H1 (cell line): Measurements from ENCODE around the gene FAM149A. TPM values are rescaled to one million over a fixed set of nuclear protein-coding genes. Genes with fewer than 3 reads are reported as not detected.

Experiments used
- CTCF ChIA-PET: fragments of 300-600 bp; sonication (Branson Sonifier 250); formaldehyde crosslinking; loops from one replicate; lab custom pipeline; 2021; ENCODE audit not compliant: partially characterized antibody; lab: Charles Lee
- POLR2A ChIA-PET: fragments of 300-600 bp; sonication (Branson Sonifier 250); formaldehyde crosslinking; loops from one replicate; lab custom pipeline; 2021; ENCODE audit warnings: inconsistent platforms; ENCODE audit not compliant: partially characterized antibody; lab: Charles Lee
- DNase-seq, 2 experiments: peaks; one replicate each; pipeline versions ENCODE4 v3.0.0 to v3.0.0-alpha.2; 2010 to 2022; ENCODE audit warnings: low spot score in 2 of 2, low read depth in 1 of 2, mixed read lengths in 1 of 2
- FAIRE-seq: peaks from 2 replicates; lab custom pipeline; 2011; peaks lifted over from hg19 to GRCh38; lab: Jason Lieb, UNC
- H2AFZ ChIP-seq: 2 replicates; pipeline ENCODE4 v1.8.1; 2012; ENCODE audit warnings: low read length, inconsistent platforms
- H2AK5ac ChIP-seq: 2 replicates; pipeline ENCODE4 v1.6.1; 2013; ENCODE audit warnings: low read depth, low read length
- H2BK120ac ChIP-seq: replicated peaks from 2 replicates; pipeline ENCODE3; 2013; ENCODE audit warnings: low read depth, low read length, inconsistent platforms
- H2BK12ac ChIP-seq: 2 replicates; pipeline ENCODE4 v1.6.1; 2013; ENCODE audit warnings: low read depth, low read length
- H2BK15ac ChIP-seq: 2 replicates; pipeline ENCODE4 v1.6.1; 2013; ENCODE audit warnings: low read length
- H2BK20ac ChIP-seq: 2 replicates; pipeline ENCODE4 v1.6.1; 2013; ENCODE audit warnings: low read length
- H2BK5ac ChIP-seq: 2 replicates; pipeline ENCODE4 v1.6.1; 2013; ENCODE audit warnings: low read depth, low read length
- H3K14ac ChIP-seq: 2 replicates; pipeline ENCODE4 v1.6.1; 2013; ENCODE audit warnings: inconsistent platforms; ENCODE audit not compliant: insufficient read length
- H3K18ac ChIP-seq: 2 replicates; pipeline ENCODE4 v1.6.1; 2013; ENCODE audit warnings: low read length; ENCODE audit errors: extremely low read depth
- H3K23ac ChIP-seq: 2 replicates; pipeline ENCODE4 v1.6.1; 2013; ENCODE audit warnings: inconsistent platforms; ENCODE audit not compliant: insufficient read length
- H3K23me2 ChIP-seq: 2 replicates; pipeline ENCODE4 v1.6.1; 2013; ENCODE audit warnings: low read depth, low read length
- H3K27ac ChIP-seq: 2 replicates; pipeline ENCODE4 v1.6.1; 2011; ENCODE audit warnings: low read depth, low read length, inconsistent platforms
- H3K27me3 ChIP-seq, 4 experiments: replicated peaks in 1 of 4; 1 replicate in 1 of 4; 2 replicates in 3 of 4; pipeline versions ENCODE4 v1.6.1 to v1.8.1; 2011 to 2013; ENCODE audit warnings: low read length in 3 of 4, mild to moderate bottlenecking in 3 of 4, inconsistent platforms in 2 of 4, mixed read lengths in 2 of 4, moderate library complexity in 1 of 4; ENCODE audit not compliant: control insufficient read depth in 3 of 4, insufficient read depth in 3 of 4; ENCODE audit errors: extremely low read depth in 1 of 4
- H3K36me3 ChIP-seq, 4 experiments: 2 replicates each; pipeline versions ENCODE4 v1.6.1 to v1.8.1; 2011 to 2013; ENCODE audit warnings: mild to moderate bottlenecking in 4 of 4, low read length in 3 of 4, moderate library complexity in 2 of 4, control low read depth in 1 of 4, inconsistent platforms in 1 of 4; ENCODE audit not compliant: insufficient read depth in 4 of 4, control insufficient read depth in 2 of 4
- H3K4ac ChIP-seq: replicated peaks from 2 replicates; pipeline ENCODE3; 2013; ENCODE audit warnings: low read length, low read depth, mixed read lengths, inconsistent platforms; ENCODE audit not compliant: insufficient read length
- H3K4me1 ChIP-seq, 4 experiments: replicated peaks in 1 of 4; 1 replicate in 1 of 4; 2 replicates in 3 of 4; pipeline versions ENCODE4 v1.6.1 to v1.8.1; 2011 to 2013; ENCODE audit warnings: low read length in 3 of 4, inconsistent platforms in 2 of 4, mixed read lengths in 1 of 4; ENCODE audit not compliant: insufficient read depth in 4 of 4, control insufficient read depth in 3 of 4
- H3K4me2 ChIP-seq, 2 experiments: 2 replicates each; pipeline versions ENCODE4 v1.6.1 to v1.8.1; 2011 to 2013; ENCODE audit warnings: low read depth in 2 of 2, low read length in 2 of 2, control low read depth in 1 of 2, inconsistent platforms in 1 of 2, mild to moderate bottlenecking in 1 of 2; ENCODE audit not compliant: insufficient read depth in 1 of 2
- H3K4me3 ChIP-seq, 4 experiments: fragments of 200-600, 300-600 bp in 1 of 4; sonication (generic), shearing (Covaris generic), sonication (Bioruptor Twin) in 1 of 4; 2 replicates each; pipeline versions ENCODE4 v1.5.1 to v1.8.1; 2011 to 2016; ENCODE audit warnings: low read length in 4 of 4, low read depth in 3 of 4, control low read depth in 2 of 4, inconsistent platforms in 2 of 4, mild to moderate bottlenecking in 2 of 4, mixed read lengths in 1 of 4, moderate library complexity in 1 of 4; ENCODE audit not compliant: insufficient read depth in 2 of 4; ENCODE audit errors: extremely low read depth in 1 of 4
- H3K56ac ChIP-seq: replicated peaks from 2 replicates; pipeline ENCODE3; 2013; ENCODE audit warnings: low read depth, mild to moderate bottlenecking, mixed read lengths, low read length, inconsistent platforms; ENCODE audit not compliant: insufficient read length
- H3K79me1 ChIP-seq: 2 replicates; pipeline ENCODE4 v1.6.1; 2013; ENCODE audit warnings: low read depth, low read length, control low read depth
- H3K79me2 ChIP-seq, 2 experiments: 2 replicates each; pipeline versions ENCODE4 v1.6.1 to v1.8.1; 2012 to 2013; ENCODE audit warnings: low read length in 2 of 2, mild to moderate bottlenecking in 2 of 2, inconsistent platforms in 1 of 2; ENCODE audit not compliant: insufficient read depth in 2 of 2, control insufficient read depth in 1 of 2
- H3K9ac ChIP-seq, 4 experiments: replicated peaks in 1 of 4; 1 replicate in 1 of 4; 2 replicates in 3 of 4; pipeline versions ENCODE4 v1.6.1 to v1.8.1; 2011 to 2013; ENCODE audit warnings: low read depth in 3 of 4, low read length in 3 of 4, control low read depth in 2 of 4, mild to moderate bottlenecking in 2 of 4, moderate library complexity in 2 of 4, inconsistent platforms in 1 of 4; ENCODE audit errors: extremely low read depth in 1 of 4
- H3K9me3 ChIP-seq, 2 experiments: 2 replicates each; pipeline versions ENCODE4 v1.6.1 to v1.8.1; 2012 to 2013; ENCODE audit warnings: mild to moderate bottlenecking in 2 of 2, moderate library complexity in 2 of 2, control low read depth in 1 of 2, inconsistent platforms in 1 of 2, low read depth in 1 of 2, low read length in 1 of 2, mixed read lengths in 1 of 2; ENCODE audit not compliant: insufficient read depth in 2 of 2
- H4K20me1 ChIP-seq, 2 experiments: replicated peaks in 1 of 2; 2 replicates each; pipeline versions ENCODE3 to v1.8.1; 2011 to 2013; ENCODE audit warnings: inconsistent platforms in 2 of 2, low read length in 2 of 2, mild to moderate bottlenecking in 1 of 2; ENCODE audit not compliant: insufficient read depth in 2 of 2, control insufficient read depth in 1 of 2
- H4K5ac ChIP-seq: 2 replicates; pipeline ENCODE4 v1.6.1; 2013; ENCODE audit warnings: low read length, low read depth, mixed read lengths, inconsistent platforms; ENCODE audit not compliant: insufficient read length
- H4K8ac ChIP-seq: 2 replicates; pipeline ENCODE4 v1.8.0; 2013; ENCODE audit warnings: mild to moderate bottlenecking, moderate library complexity, low read length, inconsistent platforms; ENCODE audit not compliant: insufficient read depth; ENCODE audit errors: extremely low read depth
- H4K91ac ChIP-seq: replicated peaks from 2 replicates; pipeline ENCODE3; 2013; ENCODE audit warnings: low read length, mixed read lengths, inconsistent platforms; ENCODE audit not compliant: insufficient read length
- ASH2L ChIP-seq: fragments of 200-600, 300-600 bp; sonication (generic); IDR thresholded peaks from one replicate; pipeline ENCODE4 v1.7.1; 2017; ENCODE audit warnings: low read length
- CBX5 ChIP-seq: fragments of 300-800, 300-1000 bp; sonication (generic); IDR thresholded peaks from 2 replicates; pipeline ENCODE4 v1.7.1; 2016; ENCODE audit warnings: antibody characterized with exemption, low read length, low read depth
- JUND ChIP-seq: IDR thresholded peaks from 2 replicates; pipeline ENCODE4 v1.6.1; 2011; ENCODE audit warnings: mild to moderate bottlenecking, improper control_type of control experiment, low read length
- POU5F1 ChIP-seq: IDR thresholded peaks from 2 replicates; pipeline ENCODE4 v1.6.1; 2011; ENCODE audit warnings: low read depth, mild to moderate bottlenecking, low read length, moderate library complexity
- RAD21 ChIP-seq, 2 experiments: IDR thresholded peaks in 1 of 2; conservative IDR thresholded peaks in 1 of 2; 2 replicates each; pipeline ENCODE4 v1.6.1; 2011; ENCODE audit warnings: low read depth in 2 of 2, low read length in 2 of 2, improper control_type of control experiment in 1 of 2, inconsistent platforms in 1 of 2, mild to moderate bottlenecking in 1 of 2, moderate library complexity in 1 of 2
- RBBP5 ChIP-seq: IDR thresholded peaks from 2 replicates; pipeline ENCODE4 v1.7.1; 2012; ENCODE audit warnings: low read depth, mild to moderate bottlenecking, inconsistent platforms, low read length, moderate library complexity, borderline replicate concordance
- SIRT6 ChIP-seq: IDR thresholded peaks from one replicate; pipeline ENCODE4 v1.7.1; 2012; ENCODE audit warnings: low read length, inconsistent platforms
- TEAD4 ChIP-seq: IDR thresholded peaks from 2 replicates; pipeline ENCODE4 v1.6.1; 2012; ENCODE audit warnings: low read depth, low read length, inconsistent platforms, mixed read lengths
- WGBS, 2 experiments: shearing (Covaris generic) in 1 of 2; methylation state at CpG; one replicate each; pipeline versions ENCODE4 v1.1.6 to v1.1.7; 2013 to 2015; ENCODE audit warnings: low lambda C conversion rate in 2 of 2, mixed read lengths in 2 of 2, inconsistent platforms in 1 of 2, low coverage in 1 of 2, missing lambda C conversion rate in 1 of 2; ENCODE audit not compliant: insufficient replicate concordance in 2 of 2, insufficient coverage in 1 of 2, insufficient read length in 1 of 2; ENCODE audit errors: extremely low coverage in 1 of 2, missing lambda C conversion rate in 1 of 2; 5-methylcytosine and 5-hydroxymethylcytosine counted together
- polyA plus RNA-seq, 7 experiments: library from polyadenylated mRNA; depleted of rRNA in 3 of 7; stranded (reverse) in 5 of 7; unstranded in 2 of 7; fragments of >200 nt in 5 of 7; fragments of 200-250 nt in 2 of 7; gene quantifications; 1 replicate in 5 of 7; 2 replicates in 1 of 7; 4 replicates in 1 of 7; pipeline versions ENCODE4 v1.2.1 to v1.2.3, GENCODE V29; 2011 to 2013; ENCODE audit warnings: missing spikeins in 2 of 7, mixed read lengths in 2 of 7
- total RNA-seq: library from RNA; stranded (reverse); fragmentation: NEBNext Ultra II Directional; extraction: Animal tissue kit (Norgen Biotek cat#: 25700); gene quantifications from 2 replicates; pipeline ENCODE4 v1.2.1, GENCODE V29; 2021
- TF ChIP-seq, protein P1 (sequence below), 3 experiments: IDR thresholded peaks; 1 replicate in 2 of 3; 2 replicates in 1 of 3; pipeline versions ENCODE4 v1.5.1 to v1.6.1; 2011; ENCODE audit warnings: low read length in 3 of 3, mild to moderate bottlenecking in 3 of 3, inconsistent platforms in 2 of 3, low read depth in 1 of 3, moderate library complexity in 1 of 3; ENCODE audit not compliant: insufficient read depth in 1 of 3; ENCODE audit errors: control extremely low read depth in 1 of 3

Gene FAM149A
- total and polyA plus RNA-seq, 2 of the 8 experiments (the other 6 are each of a cell fraction or from before 2014, with no cell fraction given): 6.1 to 8.5 TPM

DNA sequence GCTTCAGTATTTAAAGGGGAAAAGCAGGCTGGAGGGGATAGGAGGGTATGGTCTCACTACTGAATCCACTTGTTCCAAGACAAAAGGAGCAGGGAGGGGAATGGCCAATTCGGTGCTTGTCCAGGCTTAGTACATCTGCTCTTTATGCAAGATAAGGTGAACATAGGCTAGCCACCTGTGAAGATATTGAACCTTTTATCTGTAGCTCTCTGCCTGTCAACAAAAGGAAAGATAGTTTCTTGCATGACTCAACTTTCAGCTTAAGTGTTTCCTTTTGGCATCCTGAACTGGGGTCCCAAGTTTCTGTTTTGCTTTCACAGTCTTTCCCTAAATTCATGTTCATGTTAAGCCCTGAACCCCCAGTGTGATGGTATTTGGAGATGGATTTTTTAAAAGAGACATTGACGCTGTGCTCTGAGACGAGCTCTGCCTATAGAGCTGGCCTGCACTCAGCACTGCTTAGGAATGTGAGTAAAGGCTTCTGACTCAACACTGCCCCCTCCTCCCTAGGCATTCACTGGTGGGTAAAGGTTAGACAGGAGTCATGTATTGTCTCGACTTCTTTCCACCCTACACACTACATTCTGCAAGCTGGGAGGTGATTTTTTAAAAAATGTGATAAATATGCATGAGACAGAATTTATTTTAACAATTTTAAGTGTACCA, 28.2 kb downstream of the FAM149A start:
- Histone ChIP-seq H4K8ac (no peak overlapping the region), H2AK5ac (no peak overlapping the region), H2BK12ac (peak overlapping the region; percentile 52; the same call in 1 of the 2 replicates), H3K27me3 (no peaks in the 10 kb centered on the region), H3K9me3 (no peaks in the 10 kb centered on the region), H2BK120ac (no peak overlapping the region), H2AFZ (0 out of 2 replicates have a peak overlapping the region, but pooled peaks have one; percentile 55), H3K9ac (no peak overlapping the region; a peak in 1 of 7 replicates), H3K4ac (no peak overlapping the region), H2BK15ac (no peak overlapping the region), H4K20me1 (no peaks in the 10 kb centered on the region), H3K4me1 (peaks cover 4 to 12% (median 8%) of the 10 kb centered on the region in 4 experiments; a peak in 6 of 7 replicates), H3K4me2 (peak overlapping the region; percentile 5 to 15; a peak in 2 of 4 replicates), H4K5ac (no peak overlapping the region), H3K23ac (no peak overlapping the region), H2BK5ac (no peak overlapping the region), H3K23me2 (peaks cover 5% of the 10 kb centered on the region; the same call in 1 of the 2 replicates), H2BK20ac (no peak overlapping the region), H3K4me3 (no peak overlapping the region), H3K36me3 (no peaks in the 10 kb centered on the region), H3K79me2 (no peaks in the 10 kb centered on the region), H4K91ac (no peak overlapping the region), H3K14ac (no peak overlapping the region), H3K79me1 (no peaks in the 10 kb centered on the region), H3K56ac (no peak overlapping the region), H3K27ac (no peak overlapping the region), H3K18ac (0 out of 2 replicates have a peak overlapping the region, but pooled peaks have one; percentile 52)
- FAIRE-seq (peak; percentile 98), DNase-seq (peak in 1 of 2 experiments; percentile 34)
- POLR2A ChIA-PET: interaction anchor here (0.8 to 1.1 kb wide), 3 partner anchors 37 to 109 kb away, joined by 3 read pairs; partner anchors contain the start of gene CYP4V2
- CTCF ChIA-PET: interaction anchor here (0.8 to 4.7 kb wide), 19 partner anchors 9 to 534 kb away, joined by 3 to 26 read pairs (median 3); partner anchors contain the start of genes FAM149A and TLR3
- WGBS, 2 experiments: 43% methylated on average over 4 of the region's 4 CpGs; no CpG with 5 or more reads in 1 of the 2 experiments
- TF ChIP-seq ASH2L (peak; percentile 47), SIRT6 (no peak), JUND (0 out of 2 replicates have a peak, but pooled peaks have one; percentile 55), RBBP5 (no peak), CBX5 (no peak), RAD21 (IDR thresholded peaks at IDR 0.05 in 1 of 2, conservative IDR thresholded peaks at IDR 0.05 in 1 of 2; ENCODE audit: low read depth in 2 of 2, low read length in 2 of 2) (peak; percentile 42 to 57), TEAD4 (peak; percentile 86), POU5F1 (no peak)
- TF ChIP-seq, protein P1, sequence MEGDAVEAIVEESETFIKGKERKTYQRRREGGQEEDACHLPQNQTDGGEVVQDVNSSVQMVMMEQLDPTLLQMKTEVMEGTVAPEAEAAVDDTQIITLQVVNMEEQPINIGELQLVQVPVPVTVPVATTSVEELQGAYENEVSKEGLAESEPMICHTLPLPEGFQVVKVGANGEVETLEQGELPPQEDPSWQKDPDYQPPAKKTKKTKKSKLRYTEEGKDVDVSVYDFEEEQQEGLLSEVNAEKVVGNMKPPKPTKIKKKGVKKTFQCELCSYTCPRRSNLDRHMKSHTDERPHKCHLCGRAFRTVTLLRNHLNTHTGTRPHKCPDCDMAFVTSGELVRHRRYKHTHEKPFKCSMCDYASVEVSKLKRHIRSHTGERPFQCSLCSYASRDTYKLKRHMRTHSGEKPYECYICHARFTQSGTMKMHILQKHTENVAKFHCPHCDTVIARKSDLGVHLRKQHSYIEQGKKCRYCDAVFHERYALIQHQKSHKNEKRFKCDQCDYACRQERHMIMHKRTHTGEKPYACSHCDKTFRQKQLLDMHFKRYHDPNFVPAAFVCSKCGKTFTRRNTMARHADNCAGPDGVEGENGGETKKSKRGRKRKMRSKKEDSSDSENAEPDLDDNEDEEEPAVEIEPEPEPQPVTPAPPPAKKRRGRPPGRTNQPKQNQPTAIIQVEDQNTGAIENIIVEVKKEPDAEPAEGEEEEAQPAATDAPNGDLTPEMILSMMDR (IDR thresholded peaks at IDR 0.05; ENCODE audit: control extremely low read depth in 1 of 3, insufficient read depth in 1 of 3, low read depth in 1 of 3, low read length in 3 of 3): peak; percentile 16 to 63 (median 46)
